HG02642 (cell line): ENCODE measurements around the gene DPM2.

Source experiments
- ATAC-seq: cut with Tn5 transposase; IDR thresholded peaks from one replicate; pipeline ENCODE4 v1.9.1; 2021; ENCODE audit warnings: mild to moderate bottlenecking; ENCODE audit not compliant: unreplicated experiment, poor library complexity

DPM2 gene

DNA sequence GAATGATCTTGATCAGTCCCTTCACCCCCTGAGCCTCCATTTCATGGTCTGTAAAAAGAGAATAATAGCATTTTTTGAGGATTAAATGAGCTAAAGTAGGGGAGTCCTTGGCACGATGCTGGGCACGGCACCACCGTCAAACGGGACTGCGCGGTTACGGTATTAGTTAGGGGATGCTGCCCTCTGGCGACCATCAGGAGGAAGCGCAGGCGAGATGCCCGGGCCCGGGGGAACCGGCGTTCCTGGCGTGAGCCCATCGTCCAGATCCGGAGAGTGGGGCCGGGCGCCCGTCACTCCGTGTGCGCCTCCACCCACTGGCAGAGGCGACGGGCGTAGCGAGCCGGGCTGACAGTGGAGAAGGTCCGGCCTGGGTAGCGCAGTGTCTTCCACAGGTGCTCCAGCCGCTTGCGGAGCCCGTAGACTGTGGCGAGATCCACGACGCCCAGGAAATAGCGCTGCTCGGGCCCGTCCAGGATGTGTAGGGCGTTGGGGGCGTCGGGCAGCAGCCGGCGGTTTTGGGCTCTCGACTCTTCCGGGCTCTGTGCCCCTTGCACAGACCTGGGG, 16.0 kb downstream of the DPM2 start:
- no peak for ATAC-seq

DNA sequence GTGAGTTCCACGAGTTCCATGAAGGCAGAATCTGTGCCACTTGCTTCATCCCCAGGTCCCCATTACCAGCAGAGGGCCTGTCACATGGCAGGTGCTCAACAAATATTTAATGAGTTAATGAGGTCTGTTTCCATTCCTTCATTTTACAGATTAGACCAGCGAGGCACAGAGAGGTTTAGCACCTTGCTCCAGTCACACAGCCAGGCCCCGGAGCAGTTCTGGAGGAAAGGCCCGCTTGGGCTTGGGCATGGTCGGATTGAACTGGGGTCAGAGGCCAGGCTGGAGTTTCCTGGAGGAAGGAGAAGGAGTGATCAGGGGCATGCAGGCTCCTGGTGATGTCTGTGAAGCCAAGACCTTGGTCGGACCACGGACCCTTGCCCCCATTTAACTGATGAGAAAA, 16.9 kb downstream of the DPM2 start:
- ATAC-seq: no peak

DNA sequence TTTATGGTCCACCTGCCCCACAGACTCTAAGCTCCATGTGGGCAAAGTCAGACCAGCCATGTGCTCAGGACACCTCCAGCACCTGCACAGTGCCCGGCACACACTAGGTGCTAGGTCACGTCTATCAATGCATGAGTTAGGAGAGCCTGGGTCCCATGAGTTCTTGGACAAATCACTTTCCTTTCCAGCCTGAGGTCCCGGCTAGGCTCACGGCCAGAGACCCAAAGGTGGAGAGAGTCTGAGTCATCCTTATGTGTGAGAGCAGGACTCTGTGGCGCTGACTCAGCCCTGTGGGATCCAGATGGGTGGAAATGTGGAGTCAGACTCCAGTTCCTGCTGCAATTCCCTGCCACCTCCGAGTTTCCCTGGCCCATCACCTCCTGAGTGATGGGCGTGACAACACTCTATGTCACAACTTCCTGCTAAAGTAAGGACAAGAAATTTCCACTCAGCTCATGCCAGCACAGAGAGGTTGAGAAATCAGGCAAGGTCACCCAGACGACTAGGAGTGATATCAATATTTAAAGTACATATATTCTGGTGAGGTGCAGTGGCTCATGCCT, 18.3 kb downstream of the DPM2 start:
- ATAC-seq: no peak

DNA sequence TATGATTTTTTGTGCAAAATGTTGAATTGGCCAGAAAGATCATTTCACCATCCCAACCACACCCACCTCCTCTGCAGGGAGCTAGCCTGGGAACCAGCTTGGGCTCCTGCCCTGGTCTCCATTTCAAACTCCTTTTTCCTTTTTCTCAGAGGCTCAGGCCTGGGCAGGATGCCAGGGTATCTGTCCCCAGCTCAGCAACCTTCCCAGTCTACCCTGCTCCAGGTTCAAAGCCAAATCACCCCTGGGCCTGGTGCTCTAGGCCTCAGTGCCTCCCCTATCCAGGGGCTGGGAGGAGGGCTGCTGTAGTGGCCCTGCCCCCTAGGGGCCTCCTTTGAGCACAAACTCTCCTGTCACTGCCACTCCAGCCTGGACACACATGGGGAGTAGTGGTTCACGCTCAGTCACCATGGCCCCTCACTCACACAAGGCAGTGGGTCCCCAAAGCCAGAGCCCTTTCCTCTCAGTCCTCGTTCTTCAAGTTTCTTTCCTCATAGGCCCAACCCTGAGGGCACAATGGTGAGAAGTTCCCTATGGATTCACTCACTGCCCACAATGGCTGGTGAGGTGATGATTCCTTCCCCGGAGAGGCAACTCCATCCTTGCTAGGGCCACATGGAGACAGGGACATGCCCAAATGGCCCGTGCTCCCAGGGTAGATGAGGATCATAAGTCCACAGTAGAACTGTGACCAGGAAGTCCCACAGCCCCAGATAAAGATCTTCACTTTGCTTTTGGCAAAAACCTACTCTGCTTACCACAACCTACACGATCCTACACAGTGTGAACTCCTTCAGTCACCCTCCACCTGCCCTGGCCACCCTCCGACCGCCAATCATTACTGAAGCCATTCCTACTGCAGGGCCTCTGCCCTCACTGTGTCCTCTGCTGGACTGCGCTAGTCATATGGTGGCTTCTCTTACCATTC, 19.2 kb downstream of the DPM2 start:
- ATAC-seq: no peak

DNA sequence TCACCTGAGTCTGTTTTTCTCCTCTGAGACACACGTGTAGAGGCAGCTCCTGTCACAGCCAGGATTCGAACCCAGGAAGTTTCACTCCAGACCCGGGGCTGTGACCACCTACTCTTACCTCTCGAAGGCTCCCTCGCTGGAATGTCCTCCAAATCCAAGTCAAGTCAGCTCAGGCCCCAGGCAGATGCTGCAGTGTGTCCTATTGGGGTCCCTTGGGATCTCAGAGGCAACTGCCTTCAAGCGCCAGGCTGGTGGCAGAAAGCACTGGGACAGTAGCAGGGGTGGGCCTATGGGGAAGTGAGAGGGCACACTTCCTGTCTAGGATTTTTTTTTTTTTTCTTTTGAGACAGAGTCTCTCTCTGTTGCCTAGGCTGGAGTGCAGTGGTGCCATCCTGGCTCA, 20.1 kb downstream of the DPM2 start:
- no peak for ATAC-seq

DNA sequence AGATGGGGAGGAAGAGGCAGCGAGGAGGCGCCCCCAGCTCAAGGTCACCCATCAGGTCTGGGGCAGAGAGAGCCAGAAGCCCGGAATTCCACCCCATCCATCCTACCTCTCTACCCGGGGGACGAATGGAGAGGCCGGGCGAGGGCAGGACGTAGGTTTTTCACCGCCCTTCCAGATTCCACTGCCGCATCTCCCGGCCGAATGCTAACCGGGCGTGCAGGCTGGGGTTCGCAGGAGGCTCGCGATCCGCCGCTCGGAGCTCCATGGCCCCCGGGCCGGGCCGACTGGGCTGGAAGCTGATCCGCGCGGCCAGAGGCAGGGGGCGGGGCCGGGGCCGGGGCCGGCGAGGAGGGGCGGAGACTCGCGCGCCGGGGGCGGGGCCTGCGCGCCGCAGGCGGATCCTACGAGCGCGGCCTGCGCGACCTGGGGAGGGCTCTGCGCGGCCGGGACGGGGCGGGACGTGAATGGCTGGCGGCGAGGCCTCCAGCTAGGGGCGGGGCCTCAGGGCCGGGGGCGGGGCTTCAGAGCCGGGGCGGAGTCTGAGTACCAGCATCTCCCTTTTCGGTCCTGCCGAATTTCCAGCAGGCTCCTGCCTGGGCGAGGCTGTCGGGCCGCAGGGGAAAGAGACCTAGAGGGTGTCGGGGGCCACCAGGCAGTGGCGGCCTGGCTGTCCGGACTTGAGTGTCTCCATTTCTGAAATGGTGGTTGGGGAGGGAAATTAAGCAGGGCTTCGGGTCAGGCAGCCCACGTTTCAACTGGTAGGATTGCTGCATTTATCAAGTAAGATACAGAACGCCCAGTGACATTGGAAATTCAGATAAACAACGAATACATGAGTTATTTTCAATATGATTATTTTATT, 20.7 kb downstream of the DPM2 start, which contains the start of gene ST6GALNAC4:
Gene ST6GALNAC4, minus strand, starts transcription at position 322 of the 862 bp plus-strand sequence. CDS start 622 bp downstream, outside the sequence.
- ATAC-seq: peak; percentile 81

DNA sequence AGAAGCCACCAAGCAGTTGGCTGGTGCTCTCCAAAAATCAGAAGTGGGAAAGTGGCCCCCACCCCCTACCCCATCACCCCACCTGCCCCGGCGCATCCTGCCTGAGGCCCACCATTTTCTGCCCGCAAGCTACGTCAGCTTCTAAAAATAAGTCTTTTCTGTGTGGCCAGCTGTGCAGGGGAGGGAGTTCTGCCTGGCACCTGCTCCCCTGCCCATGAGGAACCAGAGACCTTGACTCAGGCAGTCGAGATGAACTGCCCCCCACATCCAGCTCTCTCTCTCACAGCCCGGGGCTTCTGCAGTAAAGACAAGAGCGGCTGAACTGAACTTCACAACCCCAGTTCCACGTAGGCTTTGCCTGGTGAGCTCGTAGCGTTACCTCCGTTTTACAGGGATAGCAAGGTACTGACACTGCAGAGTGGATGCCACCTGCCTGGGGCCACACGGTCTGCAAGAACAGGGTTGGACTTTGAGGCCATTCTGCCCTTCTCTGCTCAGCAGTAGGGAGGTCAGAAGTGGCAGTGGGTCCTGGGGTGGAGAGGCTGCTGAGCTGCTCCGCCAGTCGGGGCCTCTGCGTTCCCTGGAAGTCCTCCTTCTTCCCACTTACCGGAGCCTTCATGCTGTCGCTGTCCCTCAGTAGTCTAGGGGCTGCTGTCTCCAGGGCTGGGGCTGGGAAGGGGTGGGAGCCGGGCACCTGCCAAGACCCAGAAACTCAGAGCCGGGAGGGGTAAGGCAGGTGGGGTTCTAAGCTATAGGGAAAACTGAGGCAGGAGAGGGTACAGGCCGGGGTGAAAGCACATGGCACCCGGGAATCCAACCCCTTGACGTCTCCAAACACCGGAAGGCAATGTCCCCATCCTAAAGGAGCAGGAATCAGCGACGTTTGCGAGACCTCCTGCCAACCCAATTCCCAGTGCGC, 21.6 kb downstream of the DPM2 start:
- ATAC-seq: no peak

DNA sequence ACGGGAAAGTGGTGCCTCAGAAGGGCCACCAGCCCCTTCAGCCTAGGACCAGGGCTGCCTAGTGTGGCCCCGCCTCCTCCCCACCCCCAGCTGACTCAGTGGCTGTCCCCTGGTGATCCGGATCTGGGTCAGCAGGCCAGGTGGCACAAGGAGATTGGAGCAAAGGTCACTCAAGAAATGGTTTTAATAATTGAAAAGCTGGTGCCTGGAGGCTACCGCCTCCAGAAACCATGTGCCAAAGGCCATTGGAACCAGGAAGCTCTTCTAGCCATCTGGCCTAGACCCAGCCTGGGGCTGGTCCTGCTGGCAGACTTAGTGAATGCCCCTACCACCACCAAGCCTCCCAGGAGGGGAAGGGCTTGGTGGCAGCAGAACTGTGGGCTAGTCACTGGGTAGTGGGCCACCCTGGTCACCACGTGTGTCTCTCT, 22.3 kb downstream of the DPM2 start:
- no peak for ATAC-seq

DNA sequence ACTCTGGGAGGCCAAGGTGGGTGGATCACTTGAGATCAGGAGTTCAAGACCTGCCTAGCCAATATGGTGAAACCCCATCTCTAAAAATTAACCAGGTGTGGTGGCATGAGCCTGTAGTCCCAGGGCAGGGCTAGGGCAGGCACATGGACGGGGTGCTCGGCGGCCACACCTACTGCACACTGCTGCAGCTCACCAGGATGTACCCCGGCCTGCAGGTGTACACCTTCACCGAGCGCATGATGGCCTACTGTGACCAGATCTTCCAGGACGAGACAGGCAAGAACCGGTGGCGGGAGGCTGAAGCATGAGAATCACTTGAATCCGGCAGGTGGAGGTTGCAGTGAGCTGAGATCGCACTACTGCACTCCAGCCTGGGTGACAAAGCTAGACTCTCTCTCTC, 24.0 kb downstream of the DPM2 start:
- ATAC-seq: no peak

DNA sequence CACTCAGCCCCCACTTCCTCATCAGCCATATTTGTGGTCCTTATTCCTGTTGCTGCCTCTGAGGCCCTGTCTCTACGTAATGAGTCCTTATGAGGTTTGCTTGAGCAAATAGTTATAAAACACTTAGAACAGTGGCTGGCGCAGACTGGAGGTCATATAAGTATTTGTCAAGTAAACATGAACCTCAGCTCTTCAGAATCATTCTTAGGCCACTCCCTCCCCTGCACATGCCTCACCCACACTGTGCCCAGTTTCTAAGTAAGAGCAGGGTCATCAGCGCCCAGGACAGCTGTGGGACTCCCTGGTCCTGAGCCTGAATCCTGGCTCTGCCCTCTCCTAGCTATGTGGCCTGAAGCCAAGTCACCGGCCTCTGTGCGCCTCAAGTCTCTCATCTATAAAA, 24.8 kb downstream of the DPM2 start:
- no peak for ATAC-seq

DNA sequence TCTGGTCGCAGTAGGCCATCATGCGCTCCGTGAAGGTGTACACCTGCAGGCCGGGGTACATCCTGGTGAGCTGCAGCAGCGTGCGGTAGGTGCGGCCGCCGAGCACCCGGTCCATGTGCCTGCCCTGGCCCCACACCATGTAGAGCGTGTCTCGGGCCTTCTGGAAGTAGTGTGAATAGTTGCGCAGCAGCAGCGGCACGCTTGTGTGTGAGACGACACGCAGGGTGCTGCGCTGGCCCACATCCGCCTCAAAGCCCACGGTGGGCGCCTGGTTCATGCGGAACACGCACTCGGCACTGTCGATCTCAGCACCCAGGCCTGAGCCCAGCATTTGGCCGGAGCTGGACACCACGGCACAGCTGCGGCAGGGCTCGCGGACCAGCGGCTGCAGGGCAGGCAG, 25.4 kb downstream of the DPM2 start:
- ATAC-seq: no peak

DNA sequence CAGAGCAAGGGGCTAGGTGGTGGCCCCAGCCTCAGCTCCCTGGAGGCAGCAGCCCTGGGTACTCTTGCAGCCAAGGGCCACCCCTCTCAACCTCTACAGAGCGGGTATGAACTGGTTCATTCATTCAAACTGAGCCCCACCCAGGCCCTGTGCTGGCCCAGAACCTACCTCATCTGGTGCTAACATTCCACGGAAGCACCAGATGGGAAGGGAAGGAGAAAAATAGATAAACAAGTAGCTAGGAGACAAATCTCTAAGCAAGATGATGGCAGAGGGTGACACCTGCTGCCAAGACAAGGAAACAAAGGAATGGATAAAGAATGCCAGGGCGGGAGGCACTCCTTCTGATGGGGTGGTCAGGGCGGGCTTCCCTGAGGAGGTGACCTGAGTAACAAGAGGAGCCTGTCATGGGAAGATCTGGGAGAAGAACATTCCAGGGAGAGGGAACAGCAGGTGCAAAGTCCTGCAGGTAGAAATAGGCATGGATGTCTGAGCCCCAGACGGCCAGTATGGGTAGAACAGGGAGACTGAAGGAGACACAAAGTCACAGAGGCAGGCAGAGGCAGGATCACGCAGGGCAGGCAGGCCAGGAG, 26.9 kb downstream of the DPM2 start:
- ATAC-seq: no peak

DNA sequence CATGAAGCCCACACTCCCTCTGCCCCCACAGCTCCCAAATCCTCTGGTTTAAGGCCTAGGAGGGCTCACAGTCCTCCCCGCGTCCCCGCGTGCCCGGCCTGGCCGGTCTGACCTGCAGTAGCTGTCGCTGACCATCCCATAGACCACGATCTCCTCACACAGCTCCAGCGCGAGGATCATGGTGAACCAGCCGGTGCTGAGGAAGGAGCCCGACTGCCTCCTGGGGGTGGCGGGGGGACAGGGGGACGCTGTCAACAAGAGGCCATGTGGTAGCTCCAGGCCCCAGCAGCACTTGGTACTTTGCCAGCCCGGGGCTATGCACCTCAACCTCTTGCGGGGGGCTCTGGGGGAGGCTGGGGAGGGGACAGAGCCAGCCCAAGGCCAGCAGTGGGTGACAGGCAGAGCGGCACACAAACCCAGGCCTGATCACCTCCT, 27.8 kb downstream of the DPM2 start:
- ATAC-seq: no peak

DNA sequence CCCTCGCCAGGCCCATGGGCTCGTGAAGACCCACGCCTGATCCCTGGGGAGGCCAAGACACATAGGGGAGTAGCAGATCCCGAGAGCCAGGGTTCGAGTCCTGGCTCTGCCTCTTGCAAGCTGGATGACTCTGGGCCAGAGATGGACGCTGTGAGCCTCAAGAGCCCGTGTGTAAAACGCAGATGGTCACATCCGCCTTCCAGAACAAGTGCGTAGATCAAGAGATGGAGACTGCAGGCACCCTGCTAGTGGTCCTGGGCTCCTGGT, 29.1 kb downstream of the DPM2 start:
- no peak for ATAC-seq

DNA sequence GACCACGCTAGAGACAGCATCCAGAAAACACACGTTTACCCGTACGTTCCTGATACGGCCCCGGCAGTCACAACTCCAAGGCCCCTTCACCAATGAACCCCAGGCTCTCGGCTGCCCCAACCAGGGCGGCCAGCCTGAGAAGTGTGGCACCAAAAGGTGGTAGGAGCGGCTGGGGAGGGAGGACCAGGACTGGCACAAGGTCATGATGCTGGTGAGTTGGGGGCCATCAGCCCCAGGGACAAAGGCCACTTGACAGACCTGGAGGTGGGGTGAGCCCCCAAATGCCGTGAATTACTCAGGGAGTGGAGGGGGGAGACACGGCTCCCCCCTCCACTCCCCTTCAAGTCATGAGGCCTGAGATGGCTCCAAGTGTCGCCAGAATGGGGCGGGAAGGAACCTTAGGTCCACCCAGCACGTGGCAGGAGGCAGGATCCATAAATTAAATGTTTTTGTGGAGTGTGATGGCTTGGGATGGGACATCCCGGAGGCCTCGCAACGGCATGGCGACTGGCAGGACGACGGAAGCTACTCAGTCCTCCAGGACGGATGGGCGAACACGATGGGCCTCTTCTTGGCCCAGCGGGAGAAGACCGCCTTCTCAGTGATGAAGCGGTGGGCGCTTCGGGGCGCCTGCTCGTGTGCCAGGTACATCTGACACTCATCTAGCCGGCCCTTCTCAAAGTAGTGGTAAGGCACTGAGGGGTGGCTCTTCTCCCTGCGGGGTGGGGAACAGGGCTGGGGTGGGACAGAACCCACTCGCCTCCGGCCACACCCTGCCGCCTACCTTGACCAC, 29.6 kb downstream of the DPM2 start:
- ATAC-seq: no peak

DNA sequence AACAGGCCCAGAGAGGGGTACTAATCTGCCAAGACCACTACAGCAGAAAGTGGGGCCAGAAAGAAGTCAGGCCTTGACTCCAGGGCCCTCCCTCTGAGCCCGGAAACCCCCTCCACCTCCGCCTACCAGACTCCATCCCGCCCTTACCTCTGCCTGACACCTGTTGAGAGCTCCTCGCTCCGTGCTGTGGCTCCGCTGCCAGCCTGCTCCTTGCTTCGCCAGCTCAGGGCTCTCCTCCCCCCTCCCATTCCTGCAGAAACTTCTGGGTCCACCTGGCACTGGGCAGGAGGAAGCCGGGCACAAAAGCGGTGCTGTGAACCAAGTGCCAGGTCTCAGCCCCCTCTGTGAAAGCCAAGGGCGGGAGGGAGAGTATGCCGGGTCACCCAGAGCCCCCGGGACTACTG, 31.9 kb downstream of the DPM2 start:
- no peak for ATAC-seq

DNA sequence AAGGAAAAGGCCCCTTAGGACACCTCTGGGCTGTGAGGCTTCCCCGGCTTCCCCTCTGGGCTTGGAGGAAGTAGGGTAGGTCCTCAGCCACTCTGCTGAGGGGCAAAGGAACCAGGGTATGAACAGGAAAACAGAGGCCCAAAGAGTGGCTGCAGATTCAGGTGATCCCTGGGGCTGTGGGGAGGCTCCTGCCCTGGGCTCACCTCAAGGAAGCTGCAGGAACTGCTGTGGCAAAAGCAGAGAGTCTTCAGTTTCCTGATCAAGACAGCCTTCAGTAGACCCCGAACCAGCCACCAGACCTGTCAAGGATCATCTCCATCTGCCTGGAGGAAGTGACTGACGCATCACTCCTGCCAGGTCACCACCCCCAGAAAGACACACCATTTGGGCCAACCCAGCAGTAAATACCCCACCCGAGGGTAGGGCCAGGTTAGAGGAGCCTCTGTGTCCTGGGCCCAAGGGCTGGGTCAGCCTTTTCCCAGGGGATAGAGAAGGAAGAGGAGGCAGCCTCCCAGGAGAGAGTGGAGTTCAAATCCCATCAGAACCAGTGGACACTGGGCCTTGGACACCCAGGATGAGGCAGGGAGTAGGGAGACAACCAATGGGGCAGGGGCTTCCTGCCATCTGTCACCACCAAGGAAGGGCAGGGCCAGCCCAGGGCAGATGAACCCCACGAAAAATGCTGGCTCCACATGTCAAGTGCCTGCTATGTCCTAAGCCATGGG, 32.5 kb downstream of the DPM2 start:
- ATAC-seq: no peak

DNA sequence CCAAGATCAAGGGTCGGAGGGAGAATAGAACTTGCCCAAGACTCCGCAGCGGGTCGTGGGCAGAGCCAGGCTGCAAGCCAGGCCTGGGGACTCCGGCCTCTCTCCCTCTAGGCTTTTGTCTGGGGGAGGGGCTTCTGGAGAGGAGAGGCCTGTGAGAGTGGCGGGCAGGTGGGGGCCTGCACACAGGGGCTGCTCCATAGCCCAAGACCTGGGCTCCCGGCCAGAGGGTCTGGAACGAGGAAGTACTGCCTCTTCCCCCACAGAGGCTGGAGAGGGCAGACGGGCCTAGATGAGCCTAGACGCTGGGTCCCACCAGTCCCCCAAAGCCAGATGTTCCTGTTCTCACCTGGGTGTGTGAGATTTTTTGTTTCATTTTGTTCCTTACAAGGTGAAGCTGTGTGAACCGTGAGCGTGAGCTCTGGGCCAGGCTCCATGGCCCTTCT, 33.1 kb downstream of the DPM2 start:
- ATAC-seq: no peak
